ENCODE data around the gene MAP4K4.

Gene MAP4K4

DNA sequence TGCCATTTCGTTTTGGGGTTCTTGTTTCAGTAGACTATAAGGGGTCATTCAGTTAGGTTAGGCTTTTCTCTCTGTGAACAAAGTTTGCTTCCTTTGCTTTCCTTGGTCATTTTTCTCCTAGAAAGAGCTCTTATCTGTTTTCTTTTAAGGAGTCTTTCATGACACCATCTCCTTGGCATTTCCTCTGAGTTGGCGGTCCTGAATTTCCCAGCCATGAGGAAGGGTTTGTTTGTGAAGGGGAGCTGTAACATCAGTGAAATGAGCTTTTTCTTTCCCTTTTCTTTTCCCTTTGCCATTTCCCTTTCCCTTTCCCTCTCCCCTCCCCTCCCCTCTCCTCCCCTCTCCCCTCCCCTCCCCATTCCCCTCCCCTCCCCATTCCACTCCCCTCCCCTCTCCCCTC lies 61.7 kb downstream of the MAP4K4 start:
- peaks cover 5% of the 10 kb centered on the region for H3K36me3 ChIP-seq (replicated peaks; ENCODE audit: low read depth, low read length)
- H4K20me1 ChIP-seq (ENCODE audit: insufficient read depth, low read length), result peaks cover 58% of the 10 kb centered on the region
- H3K79me2 ChIP-seq (ENCODE audit: low read length), result peaks cover 93% of the 10 kb centered on the region
- H3K4me2 ChIP-seq (ENCODE audit: low read length), result no peak overlapping the region
- H3K4me1 ChIP-seq (ENCODE audit: low read length), result peaks cover 60% of the 10 kb centered on the region
- H3K9ac ChIP-seq (ENCODE audit: low read length), result no peak overlapping the region
- H3K27me3 ChIP-seq (ENCODE audit: low read depth, low read length), result no peaks in the 10 kb centered on the region
- H3K9me3 ChIP-seq (ENCODE audit: insufficient read depth, low read length), result no peaks in the 10 kb centered on the region
- no peak for TF ChIP-seq EZH2phosphoT487 (IDR thresholded peaks at IDR 0.05; ENCODE audit: low read depth)
- TF ChIP-seq, protein P1, sequence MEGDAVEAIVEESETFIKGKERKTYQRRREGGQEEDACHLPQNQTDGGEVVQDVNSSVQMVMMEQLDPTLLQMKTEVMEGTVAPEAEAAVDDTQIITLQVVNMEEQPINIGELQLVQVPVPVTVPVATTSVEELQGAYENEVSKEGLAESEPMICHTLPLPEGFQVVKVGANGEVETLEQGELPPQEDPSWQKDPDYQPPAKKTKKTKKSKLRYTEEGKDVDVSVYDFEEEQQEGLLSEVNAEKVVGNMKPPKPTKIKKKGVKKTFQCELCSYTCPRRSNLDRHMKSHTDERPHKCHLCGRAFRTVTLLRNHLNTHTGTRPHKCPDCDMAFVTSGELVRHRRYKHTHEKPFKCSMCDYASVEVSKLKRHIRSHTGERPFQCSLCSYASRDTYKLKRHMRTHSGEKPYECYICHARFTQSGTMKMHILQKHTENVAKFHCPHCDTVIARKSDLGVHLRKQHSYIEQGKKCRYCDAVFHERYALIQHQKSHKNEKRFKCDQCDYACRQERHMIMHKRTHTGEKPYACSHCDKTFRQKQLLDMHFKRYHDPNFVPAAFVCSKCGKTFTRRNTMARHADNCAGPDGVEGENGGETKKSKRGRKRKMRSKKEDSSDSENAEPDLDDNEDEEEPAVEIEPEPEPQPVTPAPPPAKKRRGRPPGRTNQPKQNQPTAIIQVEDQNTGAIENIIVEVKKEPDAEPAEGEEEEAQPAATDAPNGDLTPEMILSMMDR (IDR thresholded peaks at IDR 0.05; ENCODE audit: low read depth, low read length), result no peak
- H3K4me3 ChIP-seq (ENCODE audit: low read length), result no peak overlapping the region
- H2AFZ ChIP-seq (ENCODE audit: low read depth, low read length), result no peak overlapping the region
- H3K27ac ChIP-seq (ENCODE audit: low read length), result no peak overlapping the region

DNA sequence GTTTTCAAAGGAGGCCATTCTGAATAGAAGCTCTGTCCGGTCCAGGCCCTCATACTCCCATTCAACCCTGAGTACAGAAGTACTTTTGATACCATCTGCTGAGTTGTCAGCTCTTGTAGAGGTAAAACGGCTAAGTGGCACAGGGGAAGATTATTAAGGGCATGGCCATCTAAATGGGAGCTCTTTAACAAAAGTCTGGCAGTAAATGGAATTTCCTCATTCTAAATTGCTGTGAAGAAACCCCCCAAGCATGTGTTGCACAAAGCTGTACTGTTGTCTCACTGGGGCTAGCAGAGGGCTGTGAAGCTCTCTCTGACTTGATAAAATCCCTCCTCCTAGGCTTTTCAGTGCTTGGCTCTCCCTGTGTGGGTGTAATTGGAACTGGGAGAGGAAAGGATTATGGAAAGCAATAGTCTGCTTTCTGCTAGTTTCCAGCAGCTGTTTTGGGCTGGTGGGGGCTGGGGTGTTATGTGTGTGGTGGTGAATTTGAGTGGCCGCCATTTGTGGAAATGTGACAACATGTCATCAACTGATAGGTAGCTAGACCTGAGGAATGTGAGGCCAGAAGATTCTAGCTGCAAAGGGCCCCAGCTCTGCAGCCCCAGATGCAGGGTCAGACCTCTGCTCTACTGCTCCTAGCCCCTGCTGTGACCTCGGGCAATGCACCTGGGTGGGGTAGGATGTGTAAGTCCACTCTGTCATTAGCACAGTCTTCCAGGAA lies 65.1 kb downstream of the MAP4K4 start:
- H3K9me3 ChIP-seq (ENCODE audit: insufficient read depth, low read length), result no peaks in the 10 kb centered on the region
- no peak for TF ChIP-seq EZH2phosphoT487 (IDR thresholded peaks at IDR 0.05; ENCODE audit: low read depth)
- TF ChIP-seq, protein P1 (IDR thresholded peaks at IDR 0.05; ENCODE audit: low read depth, low read length), result no peak
- peaks cover 95% of the 10 kb centered on the region for H3K79me2 ChIP-seq (ENCODE audit: low read length)
- H3K9ac ChIP-seq (ENCODE audit: low read length), result no peak overlapping the region
- H3K27ac ChIP-seq (ENCODE audit: low read length), result no peak overlapping the region
- H3K4me2 ChIP-seq (ENCODE audit: low read length), result no peak overlapping the region
- H3K27me3 ChIP-seq (ENCODE audit: low read depth, low read length), result no peaks in the 10 kb centered on the region
- H3K4me3 ChIP-seq (ENCODE audit: low read length), result no peak overlapping the region
- H3K36me3 ChIP-seq (replicated peaks; ENCODE audit: low read depth, low read length), result peaks cover 5% of the 10 kb centered on the region
- peaks cover 49% of the 10 kb centered on the region for H3K4me1 ChIP-seq (ENCODE audit: low read length)
- H2AFZ ChIP-seq (ENCODE audit: low read depth, low read length), result no peak overlapping the region
- H4K20me1 ChIP-seq (ENCODE audit: insufficient read depth, low read length), result peaks cover 76% of the 10 kb centered on the region

DNA sequence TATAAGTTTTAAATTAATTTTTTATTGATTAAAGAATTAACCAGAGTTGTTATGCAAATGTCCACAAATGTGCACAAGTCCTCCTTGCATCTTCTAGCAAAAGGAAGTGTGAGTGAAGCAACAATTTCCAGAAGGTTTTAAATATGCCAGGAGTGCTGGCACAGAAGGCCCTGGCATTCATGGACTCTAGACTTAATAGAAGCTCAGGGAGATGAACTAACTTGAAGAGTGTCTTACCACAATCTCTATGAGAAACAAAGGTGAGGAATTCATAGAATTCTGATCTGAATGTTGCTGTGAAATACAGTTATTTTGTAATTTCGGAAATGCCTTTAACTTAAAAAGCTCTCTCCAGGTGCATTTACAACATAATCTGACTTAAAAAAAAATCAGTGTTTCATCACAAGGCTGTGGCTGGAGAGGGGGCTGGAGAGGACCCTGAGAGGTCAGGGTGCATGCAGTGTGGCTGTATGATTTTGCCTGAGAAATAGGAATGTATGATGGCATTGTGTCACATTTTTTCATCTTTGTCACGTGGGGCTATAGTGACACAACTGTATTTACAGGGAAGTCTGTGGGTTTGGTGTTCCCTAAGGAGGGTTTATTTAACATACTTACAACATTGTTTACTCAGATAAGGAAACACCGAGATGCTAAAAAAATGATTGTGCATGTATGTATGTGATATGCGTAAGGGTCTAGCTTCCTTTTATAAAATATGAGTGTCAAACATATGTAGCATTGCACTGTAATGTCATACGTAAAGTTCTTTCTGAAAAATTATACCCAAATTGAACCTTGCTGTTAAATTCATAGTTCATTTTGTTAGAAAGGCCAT lies 66.2 kb downstream of the MAP4K4 start:
- H3K79me2 ChIP-seq (ENCODE audit: low read length), result peaks cover 95% of the 10 kb centered on the region
- H3K4me2 ChIP-seq (ENCODE audit: low read length), result no peak overlapping the region
- H3K27me3 ChIP-seq (ENCODE audit: low read depth, low read length), result no peaks in the 10 kb centered on the region
- H2AFZ ChIP-seq (ENCODE audit: low read depth, low read length), result no peak overlapping the region
- no peak for TF ChIP-seq EZH2phosphoT487 (IDR thresholded peaks at IDR 0.05; ENCODE audit: low read depth)
- TF ChIP-seq, protein P1 (IDR thresholded peaks at IDR 0.05; ENCODE audit: low read depth, low read length), result no peak
- H3K9me3 ChIP-seq (ENCODE audit: insufficient read depth, low read length), result no peaks in the 10 kb centered on the region
- peaks cover 79% of the 10 kb centered on the region for H4K20me1 ChIP-seq (ENCODE audit: insufficient read depth, low read length)
- no peaks in the 10 kb centered on the region for H3K36me3 ChIP-seq (replicated peaks; ENCODE audit: low read depth, low read length)
- no peak overlapping the region for H3K9ac ChIP-seq (ENCODE audit: low read length)
- H3K27ac ChIP-seq (ENCODE audit: low read length), result no peak overlapping the region
- H3K4me3 ChIP-seq (ENCODE audit: low read length), result no peak overlapping the region
- H3K4me1 ChIP-seq (ENCODE audit: low read length), result peaks cover 51% of the 10 kb centered on the region

DNA sequence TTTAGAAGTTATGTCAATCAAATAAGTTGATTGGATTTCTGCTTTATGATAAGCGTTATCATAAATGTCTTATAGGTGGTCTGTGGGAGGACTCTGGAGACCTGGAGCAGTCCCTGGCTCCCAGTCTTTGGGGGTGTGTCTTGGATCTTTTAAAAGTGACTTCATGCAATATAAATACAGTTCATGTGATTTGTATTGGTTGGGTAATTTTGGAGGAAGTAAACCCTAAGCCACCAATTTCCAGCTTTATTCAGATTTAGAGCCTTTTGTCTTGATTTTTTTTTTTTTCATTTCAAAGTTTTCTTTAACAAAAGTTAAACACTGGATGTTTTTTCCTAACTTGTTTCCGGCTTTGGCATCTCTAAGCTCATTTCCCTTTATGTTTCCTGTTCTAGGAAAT lies 68.8 kb downstream of the MAP4K4 start:
- Histone ChIP-seq H3K9ac (ENCODE audit: low read length) (no peak overlapping the region), H4K20me1 (ENCODE audit: insufficient read depth, low read length) (peaks cover 100% of the 10 kb centered on the region), H2AFZ (ENCODE audit: low read depth, low read length) (no peak overlapping the region), H3K79me2 (ENCODE audit: low read length) (peaks cover 100% of the 10 kb centered on the region), H3K4me1 (ENCODE audit: low read length) (peaks cover 64% of the 10 kb centered on the region), H3K27me3 (ENCODE audit: low read depth, low read length) (no peaks in the 10 kb centered on the region), H3K36me3 (replicated peaks; ENCODE audit: low read depth, low read length) (no peaks in the 10 kb centered on the region), H3K27ac (ENCODE audit: low read length) (no peak overlapping the region), H3K4me3 (ENCODE audit: low read length) (0 out of 2 replicates have a peak overlapping the region, but pooled peaks have one; percentile 5), H3K9me3 (ENCODE audit: insufficient read depth, low read length) (no peaks in the 10 kb centered on the region), H3K4me2 (ENCODE audit: low read length) (peak overlapping the region; percentile 39)
- TF ChIP-seq EZH2phosphoT487 (IDR thresholded peaks at IDR 0.05; ENCODE audit: low read depth), result no peak
- TF ChIP-seq, protein P1 (IDR thresholded peaks at IDR 0.05; ENCODE audit: low read depth, low read length), result no peak
